ENCODE results near the gene CSPG4.
"Not testable (repeated sequence)": the region's sequence is repeated elsewhere in the genome, so short reads cannot be mapped to it uniquely, and the experiment has no call there.

- TF ChIP-seq CTCF (conservative IDR thresholded peaks at IDR 0.05 in 1 of 2, IDR thresholded peaks at IDR 0.05 in 1 of 2; ENCODE audit: extremely low read depth in 1 of 2, insufficient read depth in 1 of 2, low read depth in 1 of 2, low read length in 2 of 2); EZH2 (IDR thresholded peaks at IDR 0.05; ENCODE audit: borderline replicate concordance, low read length): not testable (repeated sequence)
Observed at GRCh38 chr15:75717001-75717400, 4.4 kb upstream of the CSPG4 start.

Measured in mammary epithelial cell (primary cell).